Gastroesophageal sphincter (tissue), 4 donors: Measurements from ENCODE around the gene MICAL3. TPM values are rescaled to one million over a fixed set of nuclear protein-coding genes. Genes with fewer than 3 reads are reported as not detected.

Experiments
- ATAC-seq: fragments of 150-250 bp; one replicate; pipeline ENCODE4 v1.9.1; 2016; ENCODE audit warnings: mild to moderate bottlenecking, moderate library complexity
- H3K27ac ChIP-seq, 4 donors: fragments of 200-600 bp; sonication (generic) in 3 of 4; 1 replicate in 3 of 4; 2 replicates in 1 of 4; pipeline ENCODE4 v1.5.1; 2016 to 2019
- H3K27me3 ChIP-seq: fragments of 200-600 bp; sonication (generic); one replicate; pipeline ENCODE4 v1.5.1; 2019
- H3K36me3 ChIP-seq, 2 donors: fragments of 200-600 bp; sonication (generic); one replicate each; pipeline ENCODE4 v1.5.1; 2019; ENCODE audit warnings: control low read depth in 1 of 2
- H3K4me1 ChIP-seq, 3 donors: fragments of 200-600 bp; sonication (generic); 1 replicate in 2 of 3; 2 replicates in 1 of 3; pipeline ENCODE4 v1.5.1; 2016 to 2019; ENCODE audit warnings: control low read depth in 2 of 3
- H3K4me3 ChIP-seq, 2 donors: fragments of 200-600 bp; sonication (generic); one replicate each; pipeline ENCODE4 v1.5.1; 2019; ENCODE audit warnings: mild to moderate bottlenecking in 1 of 2, moderate library complexity in 1 of 2
- H3K9me3 ChIP-seq, 3 donors: fragments of 200-600 bp; sonication (generic); one replicate each; pipeline ENCODE4 v1.5.1; 2017 to 2019; ENCODE audit warnings: control low read depth in 2 of 3
- CTCF ChIP-seq, 4 experiments: fragments of 200-600 bp in 2 of 4; fragments of 450-650 bp in 2 of 4; sonication (generic) in 1 of 4; IDR thresholded peaks; one replicate each; pipeline ENCODE4 v1.5.1; 2017 to 2019; ENCODE audit warnings: antibody characterized with exemption in 4 of 4, mild to moderate bottlenecking in 2 of 4, moderate library complexity in 2 of 4
- EP300 ChIP-seq: sonication (generic); formaldehyde crosslinking; IDR thresholded peaks from one replicate; pipeline ENCODE4 v1.6.1; 2017; ENCODE audit warnings: antibody characterized with exemption, mild to moderate bottlenecking
- POLR2A ChIP-seq, 2 donors: fragments of 450-650 bp; IDR thresholded peaks; one replicate each; pipeline ENCODE4 v1.6.1; 2017; ENCODE audit warnings: antibody characterized with exemption in 2 of 2, mild to moderate bottlenecking in 2 of 2, moderate library complexity in 1 of 2
- POLR2AphosphoS5 ChIP-seq: sonication (generic); formaldehyde crosslinking; IDR thresholded peaks from one replicate; pipeline ENCODE4 v1.6.1; 2017; ENCODE audit warnings: antibody characterized with exemption
- WGBS, 2 donors: methylation state at CpG; one replicate each; pipeline ENCODE4 v1.1.5; 2018; ENCODE audit warnings: low coverage in 1 of 2; 5-methylcytosine and 5-hydroxymethylcytosine counted together
- total RNA-seq, 4 donors: library from RNA; depleted of rRNA; stranded (reverse); fragments of >200 nt; gene quantifications; one replicate each; pipeline ENCODE4 v1.1.0, GENCODE V29; 2016

MICAL3 gene
- total RNA-seq, 4 donors from 2014 or later = 37.3 to 120 (median 51.5) TPM

- peaks cover 0 to 100% of the 10 kb centered on the region in 2 donors for H3K36me3 ChIP-seq
Observed at GRCh38 chr22:17807578-17808410, 216.6 kb downstream of the MICAL3 start.

GRCh38 chr22:17807086-17807485 lies 217.3 kb downstream of the MICAL3 start:
- H3K9me3 ChIP-seq = no peaks in the 10 kb centered on the region
- H3K4me1 ChIP-seq = no peaks in the 10 kb centered on the region
- TF ChIP-seq CTCF (IDR thresholded peaks at IDR 0.05) = no peak
- no peak for TF ChIP-seq POLR2AphosphoS5
- no peak for TF ChIP-seq POLR2A (IDR thresholded peaks at IDR 0.05)
- TF ChIP-seq EP300 = no peak
- H3K27ac ChIP-seq = no peak overlapping the region
- no peaks in the 10 kb centered on the region for H3K27me3 ChIP-seq
- peaks cover 0 to 99% of the 10 kb centered on the region in 2 donors for H3K36me3 ChIP-seq
- no peak overlapping the region for H3K4me3 ChIP-seq
- ATAC-seq = no peak
- WGBS, 2 donors = 92% methylated on average over 3 to 4 of the region's 10 CpGs

More at GRCh38 chr22:17807578-17808410, 216.6 kb downstream of the MICAL3 start:
- no peak overlapping the region for H3K4me3 ChIP-seq
- H3K27ac ChIP-seq = no peak overlapping the region
- no peaks in the 10 kb centered on the region for H3K9me3 ChIP-seq
- H3K27me3 ChIP-seq = no peaks in the 10 kb centered on the region
- ATAC-seq = no peak
- WGBS, 2 donors = 73% methylated on average over 6 of the region's 18 CpGs; no CpG with 5 or more reads in 1 of the 2 donors
- TF ChIP-seq EP300 (no peak), CTCF (IDR thresholded peaks at IDR 0.05) (no peak), POLR2A (IDR thresholded peaks at IDR 0.05) (no peak), POLR2AphosphoS5 (no peak)
- no peaks in the 10 kb centered on the region for H3K4me1 ChIP-seq

GRCh38 chr22:17806437-17806836 lies 217.9 kb downstream of the MICAL3 start:
- WGBS, 2 donors = 69 to 88% methylated on average over 2 of the region's 2 CpGs
- Histone ChIP-seq H3K4me3 (no peak overlapping the region), H3K27me3 (no peaks in the 10 kb centered on the region), H3K36me3 (peaks cover 0 to 92% of the 10 kb centered on the region in 2 donors), H3K27ac (no peak overlapping the region), H3K4me1 (no peaks in the 10 kb centered on the region), H3K9me3 (no peaks in the 10 kb centered on the region)
- ATAC-seq = no peak
- TF ChIP-seq CTCF (IDR thresholded peaks at IDR 0.05) (no peak), POLR2A (IDR thresholded peaks at IDR 0.05) (no peak)

- H3K9me3 ChIP-seq = no peaks in the 10 kb centered on the region
- no peak overlapping the region for H3K27ac ChIP-seq
- H3K4me3 ChIP-seq = no peak overlapping the region
- no peaks in the 10 kb centered on the region for H3K4me1 ChIP-seq
- ATAC-seq = no peak
- no peaks in the 10 kb centered on the region for H3K27me3 ChIP-seq
- 95 to 100% methylated on average over 1 to 8 of the region's 22 CpGs for WGBS, 2 donors
- H3K36me3 ChIP-seq = peaks cover 0 to 74% of the 10 kb centered on the region in 2 donors
- no peak for TF ChIP-seq POLR2A (IDR thresholded peaks at IDR 0.05)
- TF ChIP-seq POLR2AphosphoS5 = no peak
- TF ChIP-seq CTCF (IDR thresholded peaks at IDR 0.05) = no peak
- TF ChIP-seq EP300 = no peak
Observed at GRCh38 chr22:17804331-17805080, 219.9 kb downstream of the MICAL3 start.
